HTERT RPE-1 (cell line): ENCODE measurements around the gene HBP1.

Experiments used
- in situ Hi-C: fragments of 300-500 bp; cut with MboI; formaldehyde crosslinking; loops from 4 replicates; pipeline ENCODE4 v1.14.3; 2020; ENCODE audit warnings: low sequenced_read_pairs

Gene HBP1

GRCh38 chr7:107180378-107180777, 11.6 kb downstream of the HBP1 start:
- in situ Hi-C loops: no loop called here

DNA sequence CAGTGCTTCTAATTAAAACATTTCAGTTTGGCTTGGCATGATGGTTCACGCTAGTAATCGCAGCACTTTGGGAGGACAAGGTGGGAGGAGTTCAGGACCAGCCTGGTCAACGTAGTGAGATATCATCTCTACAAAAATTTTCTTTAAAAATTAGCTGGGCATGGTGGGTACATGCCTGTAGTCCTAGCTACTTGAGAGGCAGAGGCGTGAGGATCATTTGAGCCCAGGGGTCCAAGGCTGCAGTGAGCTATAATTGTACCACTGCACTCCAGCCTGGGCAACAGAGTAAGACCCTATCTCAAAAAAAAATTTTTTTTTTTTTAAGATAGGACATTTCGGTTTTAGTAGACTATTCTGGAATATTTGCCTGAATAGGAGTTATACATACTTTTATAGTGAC, 12.4 kb downstream of the HBP1 start:
- in situ Hi-C loops: no loop called here

DNA sequence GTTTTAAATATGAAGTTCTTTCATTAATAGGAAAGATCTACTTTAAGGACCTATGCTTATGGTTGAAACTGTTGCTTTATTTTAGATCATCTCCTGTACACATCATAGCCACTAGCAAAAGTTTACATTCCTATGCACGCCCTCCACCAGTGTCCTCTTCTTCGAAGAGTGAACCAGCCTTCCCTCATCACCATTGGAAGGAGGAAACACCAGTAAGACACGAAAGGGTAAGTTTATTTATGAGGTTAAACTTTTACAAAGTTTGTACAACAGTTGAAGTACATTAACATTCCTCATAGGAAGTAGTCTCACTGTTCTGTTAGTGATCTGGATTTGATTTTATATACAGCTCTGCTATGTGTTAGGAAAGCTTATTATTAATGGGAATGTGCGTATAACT, 16.9 kb downstream of the HBP1 start:
- in situ Hi-C loops: no loop called here

DNA sequence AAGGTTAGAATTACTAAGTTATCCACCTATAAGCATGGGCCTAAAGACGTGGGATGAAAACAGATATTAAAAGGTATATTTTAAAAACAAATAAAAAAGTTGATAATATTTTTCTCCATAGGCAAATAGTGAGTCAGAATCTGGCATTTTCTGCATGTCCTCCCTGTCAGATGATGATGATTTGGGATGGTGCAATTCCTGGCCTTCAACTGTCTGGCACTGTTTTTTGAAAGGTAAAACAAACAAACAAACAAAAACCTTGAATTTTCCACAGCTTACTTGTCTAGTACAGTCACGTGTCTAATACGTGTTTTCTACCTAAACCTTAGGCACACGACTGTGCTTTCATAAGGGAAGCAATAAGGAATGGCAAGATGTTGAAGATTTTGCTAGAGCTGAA, 17.4 kb downstream of the HBP1 start:
- in situ Hi-C loops: no loop called here

- in situ Hi-C loops: no loop called here
Observed at GRCh38 chr7:107187774-107188173, 19.0 kb downstream of the HBP1 start.

- in situ Hi-C loops: no loop called here
Observed at GRCh38 chr7:107190090-107190489, 21.3 kb downstream of the HBP1 start.

DNA sequence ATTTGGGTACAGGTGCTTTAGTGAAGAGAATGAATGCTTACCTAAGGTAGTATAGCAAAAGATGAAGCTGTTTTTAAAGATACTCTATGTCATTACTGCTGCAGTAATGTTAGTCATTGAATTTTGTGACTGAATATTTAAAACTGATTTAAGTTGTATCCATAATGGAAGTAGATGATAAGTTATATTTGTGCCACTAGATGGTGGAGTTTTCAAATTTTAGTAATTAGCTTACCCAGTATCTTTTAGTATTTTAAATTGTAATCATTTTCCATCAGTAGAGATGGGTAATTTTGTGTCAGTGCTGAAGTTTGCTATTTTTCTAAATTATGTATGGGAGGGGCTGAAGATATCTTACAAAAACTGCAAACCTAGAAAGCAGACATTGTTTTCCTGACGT, 25.2 kb downstream of the HBP1 start:
- in situ Hi-C loops: no loop called here

GRCh38 chr7:107196834-107197610, 28.2 kb downstream of the HBP1 start:
- in situ Hi-C loops: no loop called here

- in situ Hi-C loops: no loop called here
Observed at GRCh38 chr7:107201795-107202450, 33.1 kb downstream of the HBP1 start.

DNA sequence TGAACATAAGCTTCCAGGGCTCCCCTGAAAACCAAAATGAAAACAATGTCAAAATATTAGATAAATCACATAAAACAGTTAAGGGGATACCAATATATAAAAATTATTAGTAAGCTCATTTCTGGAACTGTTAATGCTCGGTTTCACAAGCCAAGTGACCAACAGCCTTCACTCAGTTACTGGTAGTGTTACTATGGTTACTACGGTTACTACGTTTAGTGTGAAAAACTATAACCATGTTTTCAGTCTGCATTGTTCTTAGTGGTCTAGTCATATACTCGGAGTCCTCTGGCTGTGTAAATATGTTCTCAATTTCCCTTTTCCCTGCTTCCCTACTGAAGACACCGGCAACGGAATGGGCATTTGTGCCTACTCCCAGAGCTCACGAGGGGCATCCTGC, 34.8 kb downstream of the HBP1 start:
- in situ Hi-C loops: no loop called here

DNA sequence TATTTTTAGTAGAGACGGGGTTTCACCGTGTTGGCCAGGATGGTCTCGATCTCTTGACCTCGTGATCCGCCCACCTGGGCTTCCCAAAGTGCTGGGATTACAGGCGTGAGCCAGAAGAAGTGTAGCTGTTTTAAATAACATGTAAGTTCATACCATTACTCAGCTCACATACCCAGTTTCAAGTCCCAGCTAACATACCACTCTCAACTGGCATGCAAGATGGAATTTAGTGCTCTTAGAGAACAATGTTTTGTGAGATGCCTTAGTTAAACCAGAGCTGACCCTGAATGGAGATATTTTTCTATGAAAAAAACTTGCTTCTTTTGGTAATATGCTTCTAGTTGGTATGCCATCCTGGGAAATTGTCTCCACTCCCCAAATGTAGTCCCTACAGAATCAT, 37.3 kb downstream of the HBP1 start:
- in situ Hi-C loops: no loop called here

GRCh38 chr7:107206706-107207105, 37.9 kb downstream of the HBP1 start:
- in situ Hi-C loops: no loop called here

- in situ Hi-C loops: no loop called here
Observed at GRCh38 chr7:107207459-107207858, 38.7 kb downstream of the HBP1 start.

- in situ Hi-C loops: no loop called here
Observed at GRCh38 chr7:107208024-107208521, 39.3 kb downstream of the HBP1 start.

DNA sequence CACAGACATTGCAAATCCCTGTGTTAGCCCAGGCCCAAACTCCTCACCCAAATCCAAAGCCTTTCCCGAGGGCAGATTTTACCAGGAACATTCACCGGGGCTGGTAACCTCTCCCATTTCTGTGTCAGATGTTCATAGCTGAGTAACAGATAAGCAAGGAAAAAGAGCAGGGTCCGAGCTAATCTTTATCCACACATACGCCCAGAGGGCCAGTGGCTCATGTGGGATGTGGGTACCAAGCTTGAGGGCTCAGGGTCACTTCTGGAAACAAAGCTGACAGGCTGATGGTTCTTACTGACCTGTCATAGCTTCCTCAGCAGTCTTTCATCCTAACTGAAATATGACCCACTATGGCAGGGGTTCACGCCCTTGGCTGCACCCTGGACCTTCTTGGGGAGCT, 39.8 kb downstream of the HBP1 start:
- in situ Hi-C loops: no loop called here

GRCh38 chr7:107209565-107209964, 40.8 kb downstream of the HBP1 start:
- in situ Hi-C loops: no loop called here

DNA sequence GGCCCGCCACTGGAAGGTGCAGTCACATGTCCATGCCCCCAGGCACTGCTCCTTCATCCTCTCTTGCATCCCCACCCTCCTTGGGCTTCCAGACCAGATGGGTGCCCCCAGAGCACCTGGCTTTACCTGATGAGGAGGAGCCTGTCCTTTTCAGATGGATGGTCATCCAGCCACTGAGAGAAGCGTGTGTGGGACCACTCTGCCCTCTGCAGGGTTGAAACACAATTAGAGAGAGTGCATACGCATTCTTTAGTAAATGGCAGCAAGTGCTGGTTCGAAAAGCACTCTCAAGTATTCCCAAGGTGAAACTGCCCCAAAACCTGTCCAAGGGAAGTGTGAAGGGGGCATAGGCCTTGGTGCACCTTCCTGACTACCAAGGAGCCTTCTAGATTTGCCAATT, 41.6 kb downstream of the HBP1 start:
- in situ Hi-C loops: no loop called here

GRCh38 chr7:107212725-107213124, 43.9 kb downstream of the HBP1 start:
- in situ Hi-C loops: no loop called here

- in situ Hi-C loops: no loop called here
Observed at GRCh38 chr7:107213193-107213788, 44.5 kb downstream of the HBP1 start.

GRCh38 chr7:107213945-107214344, 45.1 kb downstream of the HBP1 start:
- in situ Hi-C loops: no loop called here

DNA sequence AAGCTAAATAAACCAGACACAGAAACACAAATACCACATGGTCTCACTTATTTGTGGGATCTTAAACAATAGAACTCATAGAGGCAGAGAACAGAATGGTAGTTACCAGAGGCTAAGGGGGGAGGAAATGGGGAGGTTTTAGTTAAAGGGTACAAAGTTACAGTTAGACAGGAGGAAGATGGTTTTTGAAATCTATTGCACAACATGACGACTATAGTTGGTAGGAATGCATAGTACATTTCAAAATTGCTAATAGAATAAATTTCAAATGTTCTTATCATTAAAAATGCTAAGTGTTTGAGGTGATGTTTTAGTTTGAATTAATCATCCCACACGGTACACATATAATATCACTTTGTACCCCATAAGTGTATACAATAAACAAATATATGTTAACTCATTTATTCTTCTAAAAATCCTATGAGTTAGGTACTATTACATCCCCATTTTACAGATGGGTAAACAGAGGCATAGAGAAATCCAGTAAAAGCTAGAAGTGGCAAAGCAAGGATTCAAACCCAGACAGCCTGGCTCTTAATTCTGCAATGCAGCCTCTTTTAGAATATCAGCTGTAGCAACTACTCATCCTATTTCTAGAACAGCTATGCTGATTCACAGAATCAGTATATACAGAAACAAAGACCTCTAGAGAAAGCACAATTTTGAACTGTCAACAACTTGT, 50.9 kb downstream of the HBP1 start:
- in situ Hi-C loops: no loop called here
